ENCODE data around the gene ATP2B1.

The ATP2B1 gene

DNA sequence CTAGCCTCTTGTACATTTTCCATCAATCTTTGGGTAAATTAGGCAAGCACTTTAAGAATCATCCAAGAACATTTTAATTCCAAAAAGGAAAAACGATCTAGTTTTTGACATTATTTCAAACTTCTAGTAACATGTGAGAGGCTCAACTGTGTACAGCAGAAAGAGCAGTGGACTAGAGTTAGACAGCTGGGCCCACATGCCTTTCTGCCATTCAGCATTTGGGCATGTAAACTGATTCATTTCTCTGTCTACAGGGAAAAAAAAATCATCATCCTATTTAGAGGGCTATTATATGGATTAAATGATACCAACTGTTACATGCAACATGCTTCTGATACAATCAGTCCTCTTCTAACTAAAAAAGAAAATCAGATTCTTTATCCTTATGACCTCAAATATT lies 17.7 kb downstream of the ATP2B1 start:
- WGBS: 88% methylated on average over 1 of the region's 1 CpG
- no peak overlapping the region for H3K4me3 ChIP-seq (ENCODE audit: low read length)
- no peaks in the 10 kb centered on the region for H3K27me3 ChIP-seq (ENCODE audit: insufficient read depth, low read length)
- no peaks in the 10 kb centered on the region for H3K36me3 ChIP-seq (ENCODE audit: insufficient read depth, low read length)
- no peaks in the 10 kb centered on the region for H3K9me3 ChIP-seq (ENCODE audit: insufficient read depth, low read depth, low read length)
- H3K27ac ChIP-seq (ENCODE audit: low read depth, low read length): no peak overlapping the region
- H3K9ac ChIP-seq (ENCODE audit: low read depth, low read length): no peak overlapping the region
- peaks cover 3% of the 10 kb centered on the region; the same call in 1 of the 2 replicates for H3K4me1 ChIP-seq (ENCODE audit: insufficient read depth, low read length)

DNA sequence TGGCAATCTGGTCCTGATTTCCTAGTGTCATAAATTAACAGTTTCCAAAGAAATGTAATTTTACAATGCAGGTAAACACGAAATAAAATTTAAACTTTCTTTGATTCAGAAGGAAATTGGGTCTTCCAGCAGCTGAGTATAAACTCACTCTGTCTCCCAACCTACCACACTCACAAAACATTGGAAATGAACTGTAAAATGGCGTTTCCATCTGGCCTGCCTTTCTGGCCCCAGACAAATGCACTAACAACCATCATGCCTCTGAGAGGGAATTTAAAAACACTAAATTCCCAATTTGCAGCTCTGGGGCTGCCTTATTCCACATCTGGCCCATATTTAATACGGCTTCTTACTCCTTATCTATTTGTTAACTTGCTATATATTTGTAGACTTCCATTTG lies 19.3 kb downstream of the ATP2B1 start:
- no peak overlapping the region for H3K27ac ChIP-seq (ENCODE audit: low read depth, low read length)
- no peaks in the 10 kb centered on the region for H3K36me3 ChIP-seq (ENCODE audit: insufficient read depth, low read length)
- no peaks in the 10 kb centered on the region for H3K9me3 ChIP-seq (ENCODE audit: insufficient read depth, low read depth, low read length)
- H3K4me3 ChIP-seq (ENCODE audit: low read length): no peak overlapping the region
- peaks cover 3% of the 10 kb centered on the region; the same call in 1 of the 2 replicates for H3K4me1 ChIP-seq (ENCODE audit: insufficient read depth, low read length)
- H3K9ac ChIP-seq (ENCODE audit: low read depth, low read length): no peak overlapping the region
- no peaks in the 10 kb centered on the region for H3K27me3 ChIP-seq (ENCODE audit: insufficient read depth, low read length)
- 88% methylated on average over 2 of the region's 3 CpGs for WGBS

DNA sequence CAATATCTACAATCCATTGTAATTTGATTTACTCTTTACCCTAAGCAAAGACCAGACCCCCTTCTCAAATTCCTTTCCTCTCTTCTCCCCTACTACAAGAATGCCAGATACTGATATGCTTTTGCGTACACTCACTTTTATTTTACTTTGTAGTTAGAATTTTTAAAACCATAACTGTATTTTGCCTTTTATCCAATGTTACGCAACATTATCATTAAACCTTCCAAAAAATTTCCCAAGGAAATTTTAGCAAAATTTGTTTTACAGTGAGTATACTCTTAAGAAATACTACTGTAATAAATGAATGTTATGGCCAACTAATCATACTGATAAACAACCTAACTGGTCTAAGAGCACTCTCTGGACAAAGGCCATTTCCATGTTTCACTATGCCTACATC lies 22.3 kb downstream of the ATP2B1 start:
- H3K4me3 ChIP-seq (ENCODE audit: low read length): no peak overlapping the region
- H3K27me3 ChIP-seq (ENCODE audit: insufficient read depth, low read length): no peaks in the 10 kb centered on the region
- H3K9ac ChIP-seq (ENCODE audit: low read depth, low read length): no peak overlapping the region
- WGBS: 90% methylated on average over 1 of the region's 2 CpGs
- no peaks in the 10 kb centered on the region for H3K36me3 ChIP-seq (ENCODE audit: insufficient read depth, low read length)
- no peaks in the 10 kb centered on the region for H3K4me1 ChIP-seq (ENCODE audit: insufficient read depth, low read length)
- H3K9me3 ChIP-seq (ENCODE audit: insufficient read depth, low read depth, low read length): peaks cover 10% of the 10 kb centered on the region
- H3K27ac ChIP-seq (ENCODE audit: low read depth, low read length): no peak overlapping the region

DNA sequence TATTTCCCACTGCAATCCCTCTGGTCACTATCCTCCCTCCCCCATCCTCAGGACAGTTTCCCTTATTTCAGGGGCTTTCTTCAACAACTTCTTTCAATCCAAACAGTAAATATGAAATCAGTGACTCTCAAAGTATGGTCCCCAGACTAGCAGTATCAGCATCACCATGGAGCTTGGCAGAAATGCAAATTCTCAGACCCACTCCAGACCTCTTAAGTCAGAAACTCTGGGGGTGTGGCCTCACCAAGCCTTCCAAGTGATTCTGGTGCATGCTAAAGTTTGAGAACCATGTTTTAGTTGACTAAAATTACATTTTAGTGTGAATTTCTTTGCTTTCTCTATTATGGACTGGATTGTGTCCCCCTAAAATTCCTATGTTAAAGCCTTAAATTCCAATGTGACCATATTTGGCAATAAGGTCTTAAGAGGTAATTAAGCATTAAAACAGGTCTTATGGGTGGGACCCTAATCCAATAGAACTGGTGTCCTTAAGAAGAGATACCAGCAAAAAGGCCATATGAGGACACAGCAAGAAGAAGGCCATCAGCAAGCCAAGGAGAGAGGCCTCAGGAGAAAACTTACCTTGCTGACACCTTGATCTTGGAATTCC lies 23.2 kb downstream of the ATP2B1 start:
- Histone ChIP-seq H3K9me3 (ENCODE audit: insufficient read depth, low read depth, low read length) (peaks cover 17% of the 10 kb centered on the region), H3K4me1 (ENCODE audit: insufficient read depth, low read length) (no peaks in the 10 kb centered on the region), H3K36me3 (ENCODE audit: insufficient read depth, low read length) (no peaks in the 10 kb centered on the region), H3K27ac (ENCODE audit: low read depth, low read length) (no peak overlapping the region), H3K9ac (ENCODE audit: low read depth, low read length) (no peak overlapping the region), H3K4me3 (ENCODE audit: low read length) (no peak overlapping the region), H3K27me3 (ENCODE audit: insufficient read depth, low read length) (no peaks in the 10 kb centered on the region)

DNA sequence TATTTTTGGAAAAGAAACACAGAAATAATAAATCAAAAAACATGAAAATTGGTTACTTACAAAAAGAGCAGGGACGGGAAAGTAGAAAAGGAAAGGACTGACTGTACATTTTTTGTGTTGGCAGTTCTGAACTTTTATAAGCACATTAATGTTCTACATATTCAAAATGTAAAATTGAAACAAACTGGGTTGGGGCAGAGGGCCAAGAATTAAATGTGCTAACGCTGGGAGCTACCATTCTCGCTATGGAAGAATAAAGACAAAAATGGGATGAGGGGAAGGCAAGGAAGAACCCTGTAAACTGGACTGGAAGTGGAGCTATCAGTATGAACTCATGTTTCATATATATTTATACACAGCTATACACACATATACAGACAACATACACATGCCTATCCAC lies 24.5 kb downstream of the ATP2B1 start:
- no peak overlapping the region for H3K27ac ChIP-seq (ENCODE audit: low read depth, low read length)
- no peaks in the 10 kb centered on the region for H3K36me3 ChIP-seq (ENCODE audit: insufficient read depth, low read length)
- H3K4me3 ChIP-seq (ENCODE audit: low read length): no peak overlapping the region
- WGBS: 98% methylated on average over 3 of the region's 3 CpGs
- H3K4me1 ChIP-seq (ENCODE audit: insufficient read depth, low read length): peaks cover 2% of the 10 kb centered on the region; the same call in 1 of the 2 replicates
- H3K27me3 ChIP-seq (ENCODE audit: insufficient read depth, low read length): no peaks in the 10 kb centered on the region
- no peak overlapping the region for H3K9ac ChIP-seq (ENCODE audit: low read depth, low read length)
- peaks cover 23% of the 10 kb centered on the region for H3K9me3 ChIP-seq (ENCODE audit: insufficient read depth, low read depth, low read length)

DNA sequence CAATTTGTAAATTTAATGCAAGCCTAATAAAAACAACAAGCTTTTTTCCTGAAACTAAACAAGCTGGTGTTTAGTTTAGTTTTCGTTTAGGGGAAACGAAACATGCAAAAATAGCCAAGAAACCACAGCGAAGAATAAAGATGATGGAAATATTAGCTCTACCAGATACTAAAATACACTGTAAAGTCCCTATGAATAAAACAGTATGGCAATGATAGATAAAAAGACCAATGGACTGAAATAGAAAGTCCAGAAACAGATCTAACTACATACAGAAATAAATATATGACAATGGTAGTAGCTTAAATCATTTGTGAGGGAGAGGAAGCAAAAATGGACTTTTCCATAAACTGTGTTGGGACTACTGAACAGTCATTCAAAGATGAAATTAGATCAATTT lies 26.4 kb downstream of the ATP2B1 start:
- Histone ChIP-seq H3K27me3 (ENCODE audit: insufficient read depth, low read length) (no peaks in the 10 kb centered on the region), H3K4me1 (ENCODE audit: insufficient read depth, low read length) (peaks cover 9% of the 10 kb centered on the region; the same call in 1 of the 2 replicates), H3K27ac (ENCODE audit: low read depth, low read length) (no peak overlapping the region), H3K9me3 (ENCODE audit: insufficient read depth, low read depth, low read length) (peaks cover 23% of the 10 kb centered on the region), H3K36me3 (ENCODE audit: insufficient read depth, low read length) (no peaks in the 10 kb centered on the region), H3K9ac (ENCODE audit: low read depth, low read length) (no peak overlapping the region), H3K4me3 (ENCODE audit: low read length) (no peak overlapping the region)
- no CpG with 5 or more reads among the region's 3 CpGs for WGBS

DNA sequence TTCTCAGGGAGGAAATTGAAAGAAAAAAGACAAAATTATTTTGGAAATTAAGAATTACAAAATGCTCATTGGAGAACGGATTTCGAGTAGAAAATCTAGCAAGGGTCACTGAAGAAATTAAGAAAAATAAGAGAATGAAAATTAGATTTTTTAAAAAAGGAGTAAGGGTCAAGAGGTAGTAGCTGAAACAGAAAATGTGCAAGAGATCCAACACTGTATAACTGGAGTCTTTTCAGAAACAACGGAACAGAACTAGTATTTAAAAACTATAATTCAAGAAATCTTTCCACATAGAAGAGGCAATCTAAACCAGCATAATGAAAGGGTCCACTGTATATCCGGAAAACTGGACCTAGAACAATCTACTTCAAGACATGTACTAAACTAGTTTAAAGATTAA lies 28.2 kb downstream of the ATP2B1 start:
- Histone ChIP-seq H3K9ac (ENCODE audit: low read depth, low read length) (no peak overlapping the region), H3K27ac (ENCODE audit: low read depth, low read length) (no peak overlapping the region), H3K36me3 (ENCODE audit: insufficient read depth, low read length) (no peaks in the 10 kb centered on the region), H3K4me1 (ENCODE audit: insufficient read depth, low read length) (peaks cover 9% of the 10 kb centered on the region; the same call in 1 of the 2 replicates), H3K27me3 (ENCODE audit: insufficient read depth, low read length) (no peaks in the 10 kb centered on the region), H3K9me3 (ENCODE audit: insufficient read depth, low read depth, low read length) (peaks cover 23% of the 10 kb centered on the region), H3K4me3 (ENCODE audit: low read length) (no peak overlapping the region)
- WGBS: 89% methylated on average over 4 of the region's 4 CpGs

DNA sequence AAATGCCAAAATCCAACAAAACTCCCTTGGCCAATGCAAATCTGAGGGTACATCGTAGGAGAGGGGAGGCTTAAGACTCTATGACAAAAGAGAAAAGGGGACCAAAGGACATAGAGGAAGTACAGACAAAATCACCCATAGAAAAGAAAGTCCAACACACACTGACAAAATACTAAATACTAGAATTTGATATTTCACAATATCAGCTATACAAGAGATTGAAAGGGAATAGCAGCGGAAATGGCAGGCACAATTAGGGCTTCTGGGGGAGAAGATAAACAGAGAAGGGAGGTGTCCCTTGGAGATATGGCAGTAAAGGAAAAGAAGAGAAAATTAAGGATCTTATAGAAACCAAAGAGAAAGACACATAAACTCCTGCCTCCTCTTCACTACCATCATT lies 29.0 kb downstream of the ATP2B1 start:
- H3K4me1 ChIP-seq (ENCODE audit: insufficient read depth, low read length): peaks cover 9% of the 10 kb centered on the region; the same call in 1 of the 2 replicates
- no peak overlapping the region for H3K27ac ChIP-seq (ENCODE audit: low read depth, low read length)
- H3K4me3 ChIP-seq (ENCODE audit: low read length): no peak overlapping the region
- peaks cover 23% of the 10 kb centered on the region for H3K9me3 ChIP-seq (ENCODE audit: insufficient read depth, low read depth, low read length)
- H3K27me3 ChIP-seq (ENCODE audit: insufficient read depth, low read length): no peaks in the 10 kb centered on the region
- WGBS: 96% methylated on average over 2 of the region's 2 CpGs
- no peaks in the 10 kb centered on the region for H3K36me3 ChIP-seq (ENCODE audit: insufficient read depth, low read length)
- no peak overlapping the region for H3K9ac ChIP-seq (ENCODE audit: low read depth, low read length)

DNA sequence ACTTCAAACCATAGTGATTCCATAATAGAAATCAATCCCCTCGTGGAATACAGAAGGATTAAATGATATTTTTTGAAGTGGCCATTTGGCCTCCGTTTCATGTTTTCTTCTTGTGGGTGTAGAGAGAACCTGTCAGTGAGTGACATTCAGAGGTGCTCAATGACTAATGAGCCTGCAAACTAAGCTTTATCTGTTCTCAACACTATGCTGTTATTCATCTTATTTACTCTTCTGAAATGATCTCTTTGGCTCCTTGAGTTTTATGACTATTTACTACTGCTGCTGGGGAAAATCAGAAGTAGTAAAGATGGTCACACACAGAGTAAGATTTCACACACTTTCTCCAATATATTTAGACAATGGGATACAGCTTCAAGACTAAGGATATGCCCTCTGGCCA lies 30.4 kb downstream of the ATP2B1 start:
- peaks cover 23% of the 10 kb centered on the region for H3K9me3 ChIP-seq (ENCODE audit: insufficient read depth, low read depth, low read length)
- 92% methylated on average over 2 of the region's 2 CpGs for WGBS

DNA sequence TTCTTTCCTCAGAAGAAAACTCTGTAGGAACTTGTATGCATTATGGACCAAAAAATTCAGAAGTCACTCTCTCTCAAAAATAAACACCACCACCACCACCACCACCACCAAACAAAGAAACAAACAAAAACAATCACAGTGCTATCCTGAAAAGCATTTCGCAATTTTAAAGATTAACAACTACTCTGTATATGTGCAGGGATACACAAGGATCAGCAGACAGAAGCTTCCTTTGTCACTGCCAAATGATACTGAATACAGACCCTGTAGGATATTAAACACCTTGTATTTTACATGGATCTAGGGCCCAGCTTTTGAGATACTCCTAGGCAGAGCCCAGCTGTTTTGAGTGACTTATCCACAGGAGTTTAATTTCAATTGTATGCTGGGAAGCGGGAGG lies 31.7 kb downstream of the ATP2B1 start:
- Histone ChIP-seq H3K36me3 (ENCODE audit: insufficient read depth, low read length) (no peaks in the 10 kb centered on the region), H3K9ac (ENCODE audit: low read depth, low read length) (no peak overlapping the region), H3K4me3 (ENCODE audit: low read length) (no peak overlapping the region), H3K4me1 (ENCODE audit: insufficient read depth, low read length) (peaks cover 10% of the 10 kb centered on the region; the same call in 1 of the 2 replicates), H3K9me3 (ENCODE audit: insufficient read depth, low read depth, low read length) (peaks cover 18% of the 10 kb centered on the region), H3K27me3 (ENCODE audit: insufficient read depth, low read length) (no peaks in the 10 kb centered on the region), H3K27ac (ENCODE audit: low read depth, low read length) (no peak overlapping the region)
- WGBS: 88% methylated on average over 1 of the region's 2 CpGs

More for the DNA sequence above, 30.4 kb downstream of the ATP2B1 start:
- Histone ChIP-seq H3K4me1 (ENCODE audit: insufficient read depth, low read length) (peaks cover 9% of the 10 kb centered on the region; the same call in 1 of the 2 replicates), H3K27ac (ENCODE audit: low read depth, low read length) (no peak overlapping the region), H3K9ac (ENCODE audit: low read depth, low read length) (no peak overlapping the region), H3K36me3 (ENCODE audit: insufficient read depth, low read length) (no peaks in the 10 kb centered on the region), H3K4me3 (ENCODE audit: low read length) (no peak overlapping the region), H3K27me3 (ENCODE audit: insufficient read depth, low read length) (no peaks in the 10 kb centered on the region)

DNA sequence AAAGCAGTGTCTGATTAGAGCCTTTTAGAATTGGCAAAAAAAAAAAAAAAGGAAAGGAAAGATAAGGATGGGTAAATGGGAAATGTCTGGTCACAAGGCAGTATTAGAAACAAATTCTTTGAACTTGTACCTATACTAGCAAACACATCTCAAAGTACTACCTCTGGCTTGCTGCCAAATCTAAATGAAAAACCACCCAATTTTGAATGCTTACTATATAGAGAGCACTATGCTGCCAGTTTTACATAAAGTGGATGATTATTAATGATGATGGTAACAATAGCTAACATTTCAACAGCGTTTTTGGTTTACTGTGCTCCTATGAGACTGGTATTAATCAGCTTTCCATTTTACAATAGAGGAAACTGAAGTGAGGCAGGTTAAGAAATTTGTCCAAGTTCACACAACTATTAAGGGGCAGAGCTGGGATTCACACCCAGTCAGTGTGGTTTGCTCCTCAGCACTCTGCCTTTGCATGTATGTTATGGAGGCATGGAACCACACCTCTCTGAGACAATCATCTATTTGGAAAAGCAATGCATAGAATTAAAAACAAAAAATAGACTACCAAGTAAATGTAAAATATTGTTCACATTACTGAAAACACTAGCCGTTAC lies 34.2 kb downstream of the ATP2B1 start:
- no peaks in the 10 kb centered on the region for H3K36me3 ChIP-seq (ENCODE audit: insufficient read depth, low read length)
- WGBS: 100% methylated on average over 1 of the region's 2 CpGs

More for the DNA sequence above, 34.2 kb downstream of the ATP2B1 start:
- no peak overlapping the region for H3K27ac ChIP-seq (ENCODE audit: low read depth, low read length)
- no peaks in the 10 kb centered on the region for H3K27me3 ChIP-seq (ENCODE audit: insufficient read depth, low read length)
- H3K9me3 ChIP-seq (ENCODE audit: insufficient read depth, low read depth, low read length): no peaks in the 10 kb centered on the region
- H3K4me1 ChIP-seq (ENCODE audit: insufficient read depth, low read length): peaks cover 20% of the 10 kb centered on the region
- no peak overlapping the region for H3K4me3 ChIP-seq (ENCODE audit: low read length)
- no peak overlapping the region for H3K9ac ChIP-seq (ENCODE audit: low read depth, low read length)
